Measurements from ENCODE around the gene FANCI.

- TF ChIP-seq, protein P1, sequence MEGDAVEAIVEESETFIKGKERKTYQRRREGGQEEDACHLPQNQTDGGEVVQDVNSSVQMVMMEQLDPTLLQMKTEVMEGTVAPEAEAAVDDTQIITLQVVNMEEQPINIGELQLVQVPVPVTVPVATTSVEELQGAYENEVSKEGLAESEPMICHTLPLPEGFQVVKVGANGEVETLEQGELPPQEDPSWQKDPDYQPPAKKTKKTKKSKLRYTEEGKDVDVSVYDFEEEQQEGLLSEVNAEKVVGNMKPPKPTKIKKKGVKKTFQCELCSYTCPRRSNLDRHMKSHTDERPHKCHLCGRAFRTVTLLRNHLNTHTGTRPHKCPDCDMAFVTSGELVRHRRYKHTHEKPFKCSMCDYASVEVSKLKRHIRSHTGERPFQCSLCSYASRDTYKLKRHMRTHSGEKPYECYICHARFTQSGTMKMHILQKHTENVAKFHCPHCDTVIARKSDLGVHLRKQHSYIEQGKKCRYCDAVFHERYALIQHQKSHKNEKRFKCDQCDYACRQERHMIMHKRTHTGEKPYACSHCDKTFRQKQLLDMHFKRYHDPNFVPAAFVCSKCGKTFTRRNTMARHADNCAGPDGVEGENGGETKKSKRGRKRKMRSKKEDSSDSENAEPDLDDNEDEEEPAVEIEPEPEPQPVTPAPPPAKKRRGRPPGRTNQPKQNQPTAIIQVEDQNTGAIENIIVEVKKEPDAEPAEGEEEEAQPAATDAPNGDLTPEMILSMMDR (IDR thresholded peaks at IDR 0.05), result no peak
- no peak for TF ChIP-seq POLR2A (IDR thresholded peaks at IDR 0.05)
These were observed 117.8 kb downstream of the FANCI start for GRCh38 chr15:89361451-89362202.
